Pancreas (tissue), 10 donors: ENCODE results near the gene SBNO2. TPM values are rescaled to one million over a fixed set of nuclear protein-coding genes. Genes with fewer than 3 reads are reported as not detected.
"Not testable (repeated sequence)": the region's sequence is repeated elsewhere in the genome, so short reads cannot be mapped to it uniquely, and the experiment has no call there.

Experiments used
- ATAC-seq, 4 donors: fragments of 200-7000 bp; cut with Tn5 transposase; one replicate each; pipeline versions ENCODE4 v1.8.0 to v1.9.1; 2020; ENCODE audit warnings: mild to moderate bottlenecking in 4 of 4, moderate library complexity in 4 of 4
- DNase-seq, 6 donors: peaks; one replicate each; pipeline ENCODE4 v3.0.0-alpha.2; 2020
- FAIRE-seq: peaks from 2 replicates; lab custom pipeline; 2012; peaks lifted over from hg19 to GRCh38; lab: Jason Lieb, UNC
- H3K27ac ChIP-seq, 4 donors: fragments of 200-600 bp; sonication (generic); 1 replicate in 3 of 4; 2 replicates in 1 of 4; pipeline versions ENCODE4 v1.5.0 to v1.8.0; 2020
- H3K27me3 ChIP-seq, 4 donors: fragments of 200-600 bp; one replicate each; pipeline ENCODE4 v1.8.0; 2021
- H3K36me3 ChIP-seq, 3 donors: fragments of 200-600 bp; sonication (generic) in 1 of 3; one replicate each; pipeline versions ENCODE4 v1.5.0 to v1.8.0; 2020 to 2021
- H3K4me1 ChIP-seq, 3 donors: fragments of 200-600 bp; one replicate each; pipeline ENCODE4 v1.8.0; 2021
- H3K4me3 ChIP-seq, 4 donors: fragments of 200-600 bp; sonication (generic) in 2 of 4; one replicate each; pipeline versions ENCODE4 v1.5.0 to v1.8.0; 2020 to 2021
- H3K9me3 ChIP-seq, 4 donors: fragments of 200-600 bp; one replicate each; pipeline ENCODE4 v1.8.0; 2021
- WGBS, 2 donors: extraction: QIAGEN DNeasy Blood & Tissue Kit; methylation state at CpG; one replicate each; pipeline ENCODE4 v1.1.7; 2013; 5-methylcytosine and 5-hydroxymethylcytosine counted together
- intact Hi-C, 3 donors: fragments of 100-400 bp; cut with DNase I; formaldehyde crosslinking; loops; one replicate each; pipeline versions ENCODE4 v1.11.1 to v1.14.2; 2022
- polyA plus RNA-seq, 2 donors: library from polyadenylated mRNA; stranded (reverse); fragments of 200-250 nt; gene quantifications; one replicate each; pipeline ENCODE4 v1.2.3, GENCODE V29; 2013
- total RNA-seq, 6 donors: library from RNA; stranded (reverse); fragmentation: NEBNext Ultra II Directional in 4 of 6; extraction: Animal tissue kit (Norgen Biotek cat#: 25700) in 4 of 6; gene quantifications; one replicate each; pipeline versions ENCODE4 v1.2.1 to v1.2.4, GENCODE V29; 2021 to 2023
- TF ChIP-seq, protein P1 (sequence below), 4 donors: fragments of 200-600 bp; sonication (generic) in 3 of 4; IDR thresholded peaks; one replicate each; pipeline versions ENCODE4 v1.5.0 to v1.8.0; 2021; ENCODE audit warnings: antibody characterized with exemption in 4 of 4
- donor health status: healthy with polysubstance abuse.
- donor health status: DM: no; HTN: no; CAD: no; lungs with moderate emphysema.
- donor health status: DM: no; HTN: no; CAD: no.
- donor health status: control.
- donor health status: control.
- donor health status: Bipolar disorder and iron deficiency.
- donor health status: DM: yes; HTN: yes; CAD: no.
- donor health status: DM: no; HTN: no; CAD: no.
- donor health status: DM: no; HTN: no; CAD: no.
- donor health status: DM: yes; HTN: yes; CAD: no.

Gene SBNO2
- total and polyA plus RNA-seq, 8 donors, result 16.8 to 53.9 (median 27.4) TPM

GRCh38 chr19:1132552-1133383 lies 41.3 kb downstream of the SBNO2 start:
- DNase-seq, result peak in 2 of 6 donors; percentile 29 to 76
- Histone ChIP-seq H3K27me3 (no peaks in the 10 kb centered on the region), H3K4me3 (peak overlapping the region in 2 of 4 donors; percentile 12 to 53), H3K9me3 (no peaks in the 10 kb centered on the region), H3K36me3 (no peaks in the 10 kb centered on the region), H3K27ac (peak overlapping the region in 3 of 4 donors; percentile 42 to 90 (median 76)), H3K4me1 (no peaks in the 10 kb centered on the region)
- TF ChIP-seq, protein P1, sequence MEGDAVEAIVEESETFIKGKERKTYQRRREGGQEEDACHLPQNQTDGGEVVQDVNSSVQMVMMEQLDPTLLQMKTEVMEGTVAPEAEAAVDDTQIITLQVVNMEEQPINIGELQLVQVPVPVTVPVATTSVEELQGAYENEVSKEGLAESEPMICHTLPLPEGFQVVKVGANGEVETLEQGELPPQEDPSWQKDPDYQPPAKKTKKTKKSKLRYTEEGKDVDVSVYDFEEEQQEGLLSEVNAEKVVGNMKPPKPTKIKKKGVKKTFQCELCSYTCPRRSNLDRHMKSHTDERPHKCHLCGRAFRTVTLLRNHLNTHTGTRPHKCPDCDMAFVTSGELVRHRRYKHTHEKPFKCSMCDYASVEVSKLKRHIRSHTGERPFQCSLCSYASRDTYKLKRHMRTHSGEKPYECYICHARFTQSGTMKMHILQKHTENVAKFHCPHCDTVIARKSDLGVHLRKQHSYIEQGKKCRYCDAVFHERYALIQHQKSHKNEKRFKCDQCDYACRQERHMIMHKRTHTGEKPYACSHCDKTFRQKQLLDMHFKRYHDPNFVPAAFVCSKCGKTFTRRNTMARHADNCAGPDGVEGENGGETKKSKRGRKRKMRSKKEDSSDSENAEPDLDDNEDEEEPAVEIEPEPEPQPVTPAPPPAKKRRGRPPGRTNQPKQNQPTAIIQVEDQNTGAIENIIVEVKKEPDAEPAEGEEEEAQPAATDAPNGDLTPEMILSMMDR (IDR thresholded peaks at IDR 0.05), result no peak
- intact Hi-C loops, result no loop called here
- ATAC-seq, result peak; percentile 3 to 14 (median 8)
- no peak for FAIRE-seq
- 82 to 89% methylated on average over 45 to 48 of the region's 48 CpGs for WGBS, 2 donors

GRCh38 chr19:1131718-1132551 lies 42.1 kb downstream of the SBNO2 start:
- intact Hi-C loops, result no loop called here
- WGBS, 2 donors, result 70 to 71% methylated on average over 57 to 64 of the region's 64 CpGs
- FAIRE-seq (no peak), DNase-seq (peak in 5 of 6 donors; percentile 51 to 79 (median 66)), ATAC-seq (peak in 3 of 4 donors; percentile 64 to 76 (median 74))
- Histone ChIP-seq H3K4me1 (no peaks in the 10 kb centered on the region), H3K27me3 (no peaks in the 10 kb centered on the region), H3K4me3 (peak overlapping the region; percentile 12 to 53 (median 20)), H3K9me3 (no peaks in the 10 kb centered on the region), H3K27ac (peak overlapping the region; percentile 42 to 90 (median 66)), H3K36me3 (peaks cover 0 to 5% (median 5%) of the 10 kb centered on the region in 3 donors)
- TF ChIP-seq, protein P1 (IDR thresholded peaks at IDR 0.05), result no peak

- TF ChIP-seq, protein P1 (IDR thresholded peaks at IDR 0.05), result no peak
- Histone ChIP-seq H3K9me3 (no peaks in the 10 kb centered on the region), H3K27me3 (no peaks in the 10 kb centered on the region), H3K4me3 (peak overlapping the region; percentile 12 to 53 (median 20)), H3K4me1 (no peaks in the 10 kb centered on the region), H3K27ac (peak overlapping the region; percentile 42 to 90 (median 66)), H3K36me3 (peaks cover 0 to 12% (median 5%) of the 10 kb centered on the region in 3 donors)
- DNase-seq (peak in 1 of 6 donors; percentile 79), FAIRE-seq (no peak), ATAC-seq (peak in 1 of 4 donors; percentile 6)
- 83 to 85% methylated on average over 22 of the region's 22 CpGs for WGBS, 2 donors
- intact Hi-C loops, result no loop called here
Observed at GRCh38 chr19:1130771-1131717, 43.0 kb downstream of the SBNO2 start.

DNA sequence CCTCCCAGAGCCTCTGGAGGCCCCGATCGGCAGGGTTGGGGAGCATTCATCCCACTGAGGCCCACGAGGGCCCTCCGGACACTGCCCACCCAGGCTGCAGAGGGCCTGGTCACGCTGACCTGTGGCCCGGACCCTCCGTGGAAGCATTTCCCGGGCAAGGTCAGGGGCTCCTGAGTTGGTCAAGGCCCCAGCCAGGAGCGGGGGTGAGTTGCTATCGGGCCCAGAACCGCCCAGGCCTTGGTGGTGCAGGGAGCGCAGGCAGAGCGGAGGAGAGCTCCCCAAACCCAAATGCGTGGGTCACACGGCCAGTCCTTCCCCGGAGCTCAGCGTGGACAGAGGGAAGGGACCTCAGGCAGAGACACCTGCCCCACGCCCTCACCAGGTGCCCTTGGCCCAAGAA lies 44.5 kb downstream of the SBNO2 start:
- Histone ChIP-seq H3K27ac (no peak overlapping the region), H3K9me3 (no peaks in the 10 kb centered on the region), H3K36me3 (peaks cover 0 to 15% (median 5%) of the 10 kb centered on the region in 3 donors), H3K4me1 (no peaks in the 10 kb centered on the region), H3K27me3 (no peaks in the 10 kb centered on the region), H3K4me3 (no peak overlapping the region)
- DNase-seq, result peak in 1 of 6 donors; percentile 70
- TF ChIP-seq, protein P1 (IDR thresholded peaks at IDR 0.05), result no peak
- WGBS, 2 donors, result 92 to 93% methylated on average over 18 of the region's 18 CpGs
- FAIRE-seq, result no peak
- intact Hi-C loops, result no loop called here
- ATAC-seq, result no peak

DNA sequence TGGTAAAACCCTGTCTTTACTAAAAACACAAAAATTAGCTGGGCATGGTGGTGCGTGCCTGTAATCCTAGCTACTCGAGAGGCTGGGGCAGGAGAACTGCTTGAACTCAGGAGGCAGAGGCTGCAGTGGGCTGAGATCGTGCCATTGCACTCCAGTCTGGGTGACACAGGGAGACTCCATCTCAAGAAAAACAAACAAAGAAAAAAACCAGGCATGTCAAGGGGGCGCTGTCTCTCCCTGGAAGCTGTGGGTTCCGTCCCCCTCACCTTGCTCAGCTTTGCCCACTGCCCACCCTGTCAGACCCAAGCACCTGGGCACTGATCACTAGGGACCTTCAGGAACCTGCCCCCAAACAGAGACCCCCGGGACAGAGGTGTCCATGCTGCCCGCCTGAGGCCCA lies 45.0 kb downstream of the SBNO2 start:
- FAIRE-seq, result not testable (repeated sequence)
- peaks cover 0 to 19% (median 5%) of the 10 kb centered on the region in 3 donors for H3K36me3 ChIP-seq

More for the DNA sequence above, 45.0 kb downstream of the SBNO2 start:
- DNase-seq, H3K27ac ChIP-seq, H3K27me3 ChIP-seq, H3K9me3 ChIP-seq, H3K4me1 ChIP-seq, ATAC-seq, H3K4me3 ChIP-seq, intact Hi-C loops: not testable (repeated sequence)
- 95 to 99% methylated on average over 7 of the region's 7 CpGs for WGBS, 2 donors
